ENCODE measurements around the gene TSPYL6.

TSPYL6 gene

GRCh38 chr2:54287532-54287931 lies 31.5 kb upstream of the TSPYL6 start:
- no peak for DNase-seq (ENCODE audit: low read depth)
- H3K4me3 ChIP-seq (ENCODE audit: low read length): no peak overlapping the region
- TF ChIP-seq, protein P1, sequence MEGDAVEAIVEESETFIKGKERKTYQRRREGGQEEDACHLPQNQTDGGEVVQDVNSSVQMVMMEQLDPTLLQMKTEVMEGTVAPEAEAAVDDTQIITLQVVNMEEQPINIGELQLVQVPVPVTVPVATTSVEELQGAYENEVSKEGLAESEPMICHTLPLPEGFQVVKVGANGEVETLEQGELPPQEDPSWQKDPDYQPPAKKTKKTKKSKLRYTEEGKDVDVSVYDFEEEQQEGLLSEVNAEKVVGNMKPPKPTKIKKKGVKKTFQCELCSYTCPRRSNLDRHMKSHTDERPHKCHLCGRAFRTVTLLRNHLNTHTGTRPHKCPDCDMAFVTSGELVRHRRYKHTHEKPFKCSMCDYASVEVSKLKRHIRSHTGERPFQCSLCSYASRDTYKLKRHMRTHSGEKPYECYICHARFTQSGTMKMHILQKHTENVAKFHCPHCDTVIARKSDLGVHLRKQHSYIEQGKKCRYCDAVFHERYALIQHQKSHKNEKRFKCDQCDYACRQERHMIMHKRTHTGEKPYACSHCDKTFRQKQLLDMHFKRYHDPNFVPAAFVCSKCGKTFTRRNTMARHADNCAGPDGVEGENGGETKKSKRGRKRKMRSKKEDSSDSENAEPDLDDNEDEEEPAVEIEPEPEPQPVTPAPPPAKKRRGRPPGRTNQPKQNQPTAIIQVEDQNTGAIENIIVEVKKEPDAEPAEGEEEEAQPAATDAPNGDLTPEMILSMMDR (conservative IDR thresholded peaks at IDR 0.05; ENCODE audit: low read depth, low read length): no peak

DNA sequence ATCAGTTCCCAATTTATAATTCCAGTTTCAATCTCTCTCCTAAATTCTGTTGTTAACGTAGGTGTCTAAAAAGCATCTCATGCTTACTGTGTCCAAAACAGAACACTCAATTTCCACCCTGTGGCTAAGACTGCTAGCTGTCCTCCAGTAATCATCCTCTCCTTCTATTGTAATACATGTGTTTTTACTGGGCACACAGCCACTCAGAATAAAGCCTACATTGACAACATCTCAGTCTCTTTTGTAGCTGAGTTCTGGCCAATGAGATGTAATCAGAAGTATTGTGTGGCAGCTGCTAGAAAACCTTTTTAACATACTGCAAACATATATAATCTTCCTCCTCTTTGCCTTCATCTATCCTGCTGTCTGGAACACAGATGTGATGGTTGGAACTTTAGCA lies 29.4 kb upstream of the TSPYL6 start:
- H3K4me3 ChIP-seq (ENCODE audit: low read length): no peak overlapping the region
- DNase-seq (ENCODE audit: low read depth): no peak
- TF ChIP-seq, protein P1 (conservative IDR thresholded peaks at IDR 0.05; ENCODE audit: low read depth, low read length): no peak

- DNase-seq (ENCODE audit: low read depth): no peak
Observed at GRCh38 chr2:54284826-54285225, 28.8 kb upstream of the TSPYL6 start.

GRCh38 chr2:54279385-54279784 lies 23.4 kb upstream of the TSPYL6 start:
- no peak for DNase-seq (ENCODE audit: low read depth)
- TF ChIP-seq, protein P1 (conservative IDR thresholded peaks at IDR 0.05; ENCODE audit: low read depth, low read length): peak; percentile 22
- H3K4me3 ChIP-seq (ENCODE audit: low read length): no peak overlapping the region

More at GRCh38 chr2:54284826-54285225, 28.8 kb upstream of the TSPYL6 start:
- TF ChIP-seq, protein P1 (conservative IDR thresholded peaks at IDR 0.05; ENCODE audit: low read depth, low read length): no peak
- no peak overlapping the region for H3K4me3 ChIP-seq (ENCODE audit: low read length)

DNA sequence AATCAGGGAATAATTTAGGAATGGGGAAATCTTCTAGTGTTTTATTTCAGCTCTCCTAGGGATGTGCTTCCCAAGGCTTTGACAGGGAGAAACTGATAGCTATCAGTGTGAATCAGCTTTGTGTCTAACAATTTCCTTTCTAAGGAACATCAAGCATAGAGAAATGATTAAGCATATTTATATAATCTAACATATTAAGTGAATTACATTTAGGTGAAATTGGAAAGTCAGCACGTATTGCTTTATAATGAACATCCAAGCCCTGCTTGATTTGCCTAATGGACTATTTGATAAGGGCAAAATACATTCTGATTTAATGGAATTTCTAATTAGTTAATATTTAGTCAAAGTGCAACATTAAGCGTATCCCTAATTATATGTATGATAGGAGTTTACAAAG lies 19.5 kb upstream of the TSPYL6 start:
- no peak for DNase-seq (ENCODE audit: low read depth)
- H3K4me3 ChIP-seq (ENCODE audit: low read length): no peak overlapping the region
- TF ChIP-seq, protein P1 (conservative IDR thresholded peaks at IDR 0.05; ENCODE audit: low read depth, low read length): no peak

DNA sequence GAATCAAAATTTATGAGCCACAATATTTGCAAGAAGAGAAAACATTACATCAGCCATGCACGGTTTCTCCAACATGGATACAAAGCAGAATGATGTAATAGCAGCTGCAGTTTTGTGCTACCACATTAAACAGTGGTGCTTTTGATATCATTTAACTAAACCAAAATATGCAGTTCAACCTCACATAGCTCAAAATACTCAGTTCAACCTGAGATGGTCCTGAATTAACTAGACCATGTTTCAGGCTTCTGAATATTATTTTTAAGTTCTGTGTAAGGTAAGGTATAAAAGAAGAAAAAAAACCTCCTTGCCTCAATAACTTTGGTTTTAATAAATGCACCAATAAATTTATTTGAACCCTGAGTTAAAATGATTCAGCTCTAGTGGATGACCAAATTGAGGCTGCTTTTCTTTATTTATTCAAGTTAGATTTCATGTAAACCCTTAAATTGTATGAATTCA lies 18.8 kb upstream of the TSPYL6 start:
- TF ChIP-seq, protein P1 (conservative IDR thresholded peaks at IDR 0.05; ENCODE audit: low read depth, low read length): no peak
- no peak for DNase-seq (ENCODE audit: low read depth)
- H3K4me3 ChIP-seq (ENCODE audit: low read length): no peak overlapping the region

GRCh38 chr2:54271843-54272627 lies 16.0 kb upstream of the TSPYL6 start:
- DNase-seq (ENCODE audit: low read depth): no peak
- no peak overlapping the region for H3K4me3 ChIP-seq (ENCODE audit: low read length)
- TF ChIP-seq, protein P1 (conservative IDR thresholded peaks at IDR 0.05; ENCODE audit: low read depth, low read length): no peak
